Measurements from ENCODE around the gene ATP6V0B.

GRCh38 chr1:44027320-44027719, 52.6 kb downstream of the ATP6V0B start:
- no peak for TF ChIP-seq CTCF (IDR thresholded peaks at IDR 0.05)
- no peak for TF ChIP-seq POLR2A (IDR thresholded peaks at IDR 0.05)

Data from lower leg skin (tissue), 3 donors.